Suprapubic skin (tissue), 4 donors: ENCODE measurements around the gene RFC3. TPM values are rescaled to one million over a fixed set of nuclear protein-coding genes. Genes with fewer than 3 reads are reported as not detected.

ENCODE experiments used
- DNase-seq, 2 donors: peaks; one replicate each; pipeline ENCODE4 v3.0.0-alpha.2; 2019; ENCODE audit warnings: low spot score in 2 of 2
- H3K27ac ChIP-seq: fragments of 200-600 bp; sonication (generic); one replicate; pipeline ENCODE4 v1.5.1; 2019
- H3K27me3 ChIP-seq: fragments of 200-600 bp; sonication (generic); one replicate; pipeline ENCODE4 v1.5.1; 2019
- H3K36me3 ChIP-seq: fragments of 200-600 bp; sonication (generic); one replicate; pipeline ENCODE4 v1.5.1; 2019
- H3K4me1 ChIP-seq: fragments of 200-600 bp; sonication (generic); one replicate; pipeline ENCODE4 v1.5.1; 2019
- H3K4me3 ChIP-seq: fragments of 200-600 bp; sonication (generic); one replicate; pipeline ENCODE4 v1.5.1; 2019; ENCODE audit warnings: mild to moderate bottlenecking
- H3K9me3 ChIP-seq: fragments of 200-600 bp; sonication (generic); one replicate; pipeline ENCODE4 v1.5.1; 2019
- CTCF ChIP-seq, 2 donors: fragments of 200-600 bp in 1 of 2; fragments of 450-650 bp in 1 of 2; sonication (generic) in 1 of 2; IDR thresholded peaks; one replicate each; pipeline ENCODE4 v1.5.1; 2016 to 2019; ENCODE audit warnings: antibody characterized with exemption in 2 of 2, mild to moderate bottlenecking in 1 of 2, moderate library complexity in 1 of 2
- EP300 ChIP-seq: sonication (generic); formaldehyde crosslinking; IDR thresholded peaks from one replicate; pipeline ENCODE4 v1.6.1; 2017; ENCODE audit warnings: antibody characterized with exemption
- POLR2A ChIP-seq, 2 donors: fragments of 450-650 bp; IDR thresholded peaks; one replicate each; pipeline ENCODE4 v1.6.1; 2017; ENCODE audit warnings: antibody characterized with exemption in 2 of 2, mild to moderate bottlenecking in 2 of 2, moderate library complexity in 2 of 2
- POLR2AphosphoS5 ChIP-seq, 3 donors: sonication (generic); formaldehyde crosslinking; IDR thresholded peaks; one replicate each; pipeline ENCODE4 v1.6.1; 2017; ENCODE audit warnings: antibody characterized with exemption in 3 of 3
- WGBS: methylation state at CpG from one replicate; pipeline ENCODE4 v1.1.5; 2018; 5-methylcytosine and 5-hydroxymethylcytosine counted together
- total RNA-seq, 4 donors: library from RNA; depleted of rRNA; stranded (reverse); fragments of >200 nt; gene quantifications; one replicate each; pipeline ENCODE4 v1.1.0, GENCODE V29; 2016

RFC3 gene
- total RNA-seq, 4 donors from 2014 or later: 10.7 to 25.8 (median 12.2) TPM

GRCh38 chr13:33796095-33796494, 21.9 kb upstream of the RFC3 start:
- WGBS: 70% methylated on average over 4 of the region's 4 CpGs
- H3K4me3 ChIP-seq: no peak overlapping the region
- no peaks in the 10 kb centered on the region for H3K9me3 ChIP-seq
- H3K4me1 ChIP-seq: peaks cover 24% of the 10 kb centered on the region
- no peak overlapping the region for H3K27ac ChIP-seq
- H3K27me3 ChIP-seq: no peaks in the 10 kb centered on the region
- H3K36me3 ChIP-seq: no peaks in the 10 kb centered on the region
- TF ChIP-seq EP300 (no peak), POLR2A (IDR thresholded peaks at IDR 0.05) (no peak), POLR2AphosphoS5 (IDR thresholded peaks at IDR 0.05) (no peak), CTCF (IDR thresholded peaks at IDR 0.05) (no peak)
- no peak for DNase-seq

GRCh38 chr13:33797622-33798021, 20.3 kb upstream of the RFC3 start:
- Histone ChIP-seq H3K27me3 (no peaks in the 10 kb centered on the region), H3K9me3 (no peaks in the 10 kb centered on the region), H3K36me3 (no peaks in the 10 kb centered on the region), H3K27ac (peak overlapping the region; percentile 60), H3K4me3 (peak overlapping the region; percentile 32), H3K4me1 (peaks cover 24% of the 10 kb centered on the region)
- WGBS: 10% methylated on average over 7 of the region's 7 CpGs
- TF ChIP-seq POLR2AphosphoS5 (IDR thresholded peaks at IDR 0.05) (no peak), CTCF (IDR thresholded peaks at IDR 0.05) (no peak), POLR2A (IDR thresholded peaks at IDR 0.05) (no peak), EP300 (no peak)
- DNase-seq: no peak

GRCh38 chr13:33798023-33798422, 19.9 kb upstream of the RFC3 start:
- Histone ChIP-seq H3K4me1 (peaks cover 24% of the 10 kb centered on the region), H3K27ac (peak overlapping the region; percentile 60), H3K27me3 (no peaks in the 10 kb centered on the region), H3K9me3 (no peaks in the 10 kb centered on the region), H3K36me3 (no peaks in the 10 kb centered on the region), H3K4me3 (no peak overlapping the region)
- 30% methylated on average over 3 of the region's 3 CpGs for WGBS
- TF ChIP-seq EP300 (no peak), POLR2AphosphoS5 (IDR thresholded peaks at IDR 0.05) (no peak), CTCF (IDR thresholded peaks at IDR 0.05) (no peak), POLR2A (IDR thresholded peaks at IDR 0.05) (no peak)
- DNase-seq: no peak

GRCh38 chr13:33799950-33800592, 17.9 kb upstream of the RFC3 start:
- Histone ChIP-seq H3K9me3 (no peaks in the 10 kb centered on the region), H3K36me3 (no peaks in the 10 kb centered on the region), H3K4me1 (peaks cover 24% of the 10 kb centered on the region), H3K4me3 (no peak overlapping the region), H3K27me3 (no peaks in the 10 kb centered on the region), H3K27ac (no peak overlapping the region)
- 40% methylated on average over 6 of the region's 6 CpGs for WGBS
- no peak for DNase-seq
- TF ChIP-seq CTCF (IDR thresholded peaks at IDR 0.05) (peak in 1 of 2 donors; percentile 7), POLR2A (IDR thresholded peaks at IDR 0.05) (no peak), POLR2AphosphoS5 (IDR thresholded peaks at IDR 0.05) (no peak)

GRCh38 chr13:33800646-33801186, 17.2 kb upstream of the RFC3 start:
- Histone ChIP-seq H3K36me3 (no peaks in the 10 kb centered on the region), H3K9me3 (no peaks in the 10 kb centered on the region), H3K27ac (no peak overlapping the region), H3K4me1 (peaks cover 24% of the 10 kb centered on the region), H3K27me3 (no peaks in the 10 kb centered on the region), H3K4me3 (no peak overlapping the region)
- no peak for DNase-seq
- TF ChIP-seq POLR2A (IDR thresholded peaks at IDR 0.05): no peak
- TF ChIP-seq POLR2AphosphoS5 (IDR thresholded peaks at IDR 0.05): no peak
- no peak for TF ChIP-seq EP300
- TF ChIP-seq CTCF (IDR thresholded peaks at IDR 0.05): no peak
- 35% methylated on average over 3 of the region's 3 CpGs for WGBS
